DND-41 (cell line): ENCODE data around the gene MARK2.

Source experiments
- ATAC-seq: fragments of 200-7000 bp; cut with Tn5 transposase; 3 replicates; pipeline ENCODE4 v1.9.1; 2021; ENCODE audit warnings: low read depth; ENCODE audit not compliant: insufficient read depth
- DNase-seq: peaks from one replicate; pipeline ENCODE4 v3.0.0-alpha.2; 2020
- H2AFZ ChIP-seq: 2 replicates; pipeline ENCODE4 v1.6.0; 2012; ENCODE audit warnings: low read depth, low read length
- H3K27ac ChIP-seq: 2 replicates; pipeline ENCODE4 v1.5.1; 2012; ENCODE audit warnings: low read length, inconsistent platforms
- H3K27me3 ChIP-seq: fragments of 200-600 bp; sonication (generic); 2 replicates; pipeline ENCODE4 v1.6.0; 2012; ENCODE audit warnings: low read length, mild to moderate bottlenecking, inconsistent platforms; ENCODE audit not compliant: insufficient read depth, poor library complexity
- H3K36me3 ChIP-seq: 2 replicates; pipeline ENCODE4 v1.5.1; 2012; ENCODE audit warnings: low read length, inconsistent platforms; ENCODE audit not compliant: insufficient read depth
- H3K4me1 ChIP-seq: 2 replicates; pipeline ENCODE4 v1.5.1; 2012; ENCODE audit warnings: mild to moderate bottlenecking, low read length; ENCODE audit not compliant: insufficient read depth
- H3K4me2 ChIP-seq: 2 replicates; pipeline ENCODE4 v1.6.0; 2012; ENCODE audit warnings: mild to moderate bottlenecking, moderate library complexity, low read length, inconsistent platforms; ENCODE audit not compliant: insufficient read depth
- H3K4me3 ChIP-seq, 2 experiments: fragments of 200-600 bp in 1 of 2; shearing (Covaris generic) in 1 of 2; 2 replicates each; pipeline ENCODE4 v1.5.1; 2012 to 2016; ENCODE audit warnings: inconsistent platforms in 2 of 2, low read length in 2 of 2, mild to moderate bottlenecking in 2 of 2, low read depth in 1 of 2, moderate library complexity in 1 of 2
- H3K79me2 ChIP-seq: 2 replicates; pipeline ENCODE4 v1.6.0; 2012; ENCODE audit warnings: low read length, inconsistent platforms; ENCODE audit not compliant: insufficient read depth
- H3K9ac ChIP-seq: 2 replicates; pipeline ENCODE4 v1.6.0; 2012; ENCODE audit warnings: low read depth, mild to moderate bottlenecking, inconsistent platforms, low read length, moderate library complexity
- H3K9me3 ChIP-seq: 2 replicates; pipeline ENCODE4 v1.5.1; 2012; ENCODE audit warnings: low read length, moderate library complexity, mild to moderate bottlenecking, inconsistent platforms; ENCODE audit not compliant: insufficient read depth, severe bottlenecking
- H4K20me1 ChIP-seq: 2 replicates; pipeline ENCODE4 v1.6.0; 2012; ENCODE audit warnings: low read length; ENCODE audit not compliant: insufficient read depth
- EZH2 ChIP-seq: IDR thresholded peaks from 3 replicates; pipeline ENCODE4 v1.6.1; 2012; ENCODE audit warnings: borderline replicate concordance, low read depth, mild to moderate bottlenecking, moderate library complexity, low read length, inconsistent platforms; ENCODE audit not compliant: severe bottlenecking
- TF ChIP-seq, protein P1 (sequence below): IDR thresholded peaks from 2 replicates; pipeline ENCODE4 v1.5.1; 2012; ENCODE audit warnings: borderline replicate concordance, low read length, moderate library complexity, mild to moderate bottlenecking; ENCODE audit not compliant: poor library complexity, severe bottlenecking; ENCODE audit errors: extremely low read depth

MARK2 gene

DNA sequence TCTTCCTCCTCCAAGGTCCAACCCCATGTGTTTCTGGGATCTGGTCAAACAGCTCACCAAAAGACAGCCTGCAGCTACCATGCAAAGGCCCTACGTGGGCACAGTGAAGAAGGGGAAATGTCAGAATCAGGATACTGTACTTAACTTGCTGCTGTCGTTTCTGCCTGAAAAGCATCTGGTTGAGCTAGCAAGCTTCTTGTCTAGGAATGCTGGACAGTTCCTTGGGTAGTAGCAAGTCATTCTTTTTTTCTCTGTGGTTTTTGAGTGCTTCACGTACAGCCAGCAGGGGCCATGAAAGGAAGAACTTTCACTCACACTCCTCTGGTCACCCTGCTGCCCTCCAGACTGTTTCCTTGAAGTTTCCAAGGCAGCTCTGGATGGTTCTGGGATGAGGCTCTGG, 53.3 kb downstream of the MARK2 start:
- peaks cover 71% of the 10 kb centered on the region for H4K20me1 ChIP-seq
- no peaks in the 10 kb centered on the region for H3K9me3 ChIP-seq

DNA sequence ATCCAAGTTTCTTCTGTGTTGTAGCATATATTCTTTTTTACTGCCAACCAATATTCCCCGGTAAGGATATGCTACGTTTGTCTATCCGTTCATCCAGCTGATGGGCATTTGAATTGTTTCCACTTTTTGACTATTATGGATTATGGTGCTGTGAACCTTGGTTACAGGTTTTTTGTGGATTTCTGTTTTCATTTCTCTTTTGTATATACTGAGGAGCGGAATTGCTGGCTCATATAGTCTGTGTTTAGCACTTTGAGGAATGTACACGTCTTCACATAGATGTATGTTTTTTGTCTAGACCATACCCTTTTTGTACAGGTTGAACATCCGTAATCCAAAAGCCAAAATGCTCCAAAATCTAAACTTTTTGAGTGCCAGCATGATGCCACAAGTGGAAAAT, 54.4 kb downstream of the MARK2 start:
- no peaks in the 10 kb centered on the region for H3K27me3 ChIP-seq
- H3K4me3 ChIP-seq = no peak overlapping the region
- DNase-seq (no peak), ATAC-seq (no peak)
- peaks cover 64% of the 10 kb centered on the region for H3K79me2 ChIP-seq
- H3K4me1 ChIP-seq = peaks cover 11% of the 10 kb centered on the region
- H3K4me2 ChIP-seq = no peak overlapping the region
- peaks cover 65% of the 10 kb centered on the region for H3K36me3 ChIP-seq
- H2AFZ ChIP-seq = no peak overlapping the region
- no peaks in the 10 kb centered on the region for H3K9me3 ChIP-seq
- H4K20me1 ChIP-seq = peaks cover 61% of the 10 kb centered on the region
- no peak overlapping the region for H3K9ac ChIP-seq
- H3K27ac ChIP-seq = no peak overlapping the region
- no peak for TF ChIP-seq EZH2
- TF ChIP-seq, protein P1, sequence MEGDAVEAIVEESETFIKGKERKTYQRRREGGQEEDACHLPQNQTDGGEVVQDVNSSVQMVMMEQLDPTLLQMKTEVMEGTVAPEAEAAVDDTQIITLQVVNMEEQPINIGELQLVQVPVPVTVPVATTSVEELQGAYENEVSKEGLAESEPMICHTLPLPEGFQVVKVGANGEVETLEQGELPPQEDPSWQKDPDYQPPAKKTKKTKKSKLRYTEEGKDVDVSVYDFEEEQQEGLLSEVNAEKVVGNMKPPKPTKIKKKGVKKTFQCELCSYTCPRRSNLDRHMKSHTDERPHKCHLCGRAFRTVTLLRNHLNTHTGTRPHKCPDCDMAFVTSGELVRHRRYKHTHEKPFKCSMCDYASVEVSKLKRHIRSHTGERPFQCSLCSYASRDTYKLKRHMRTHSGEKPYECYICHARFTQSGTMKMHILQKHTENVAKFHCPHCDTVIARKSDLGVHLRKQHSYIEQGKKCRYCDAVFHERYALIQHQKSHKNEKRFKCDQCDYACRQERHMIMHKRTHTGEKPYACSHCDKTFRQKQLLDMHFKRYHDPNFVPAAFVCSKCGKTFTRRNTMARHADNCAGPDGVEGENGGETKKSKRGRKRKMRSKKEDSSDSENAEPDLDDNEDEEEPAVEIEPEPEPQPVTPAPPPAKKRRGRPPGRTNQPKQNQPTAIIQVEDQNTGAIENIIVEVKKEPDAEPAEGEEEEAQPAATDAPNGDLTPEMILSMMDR = no peak

More for the DNA sequence above, 53.3 kb downstream of the MARK2 start:
- TF ChIP-seq EZH2 = no peak
- TF ChIP-seq, protein P1 = no peak
- Histone ChIP-seq H3K9ac (no peak overlapping the region), H2AFZ (no peak overlapping the region), H3K36me3 (peaks cover 54% of the 10 kb centered on the region), H3K4me3 (no peak overlapping the region), H3K79me2 (peaks cover 73% of the 10 kb centered on the region), H3K27me3 (no peaks in the 10 kb centered on the region), H3K27ac (no peak overlapping the region), H3K4me2 (no peak overlapping the region), H3K4me1 (peaks cover 22% of the 10 kb centered on the region)
- no peak for DNase-seq
- no peak for ATAC-seq

DNA sequence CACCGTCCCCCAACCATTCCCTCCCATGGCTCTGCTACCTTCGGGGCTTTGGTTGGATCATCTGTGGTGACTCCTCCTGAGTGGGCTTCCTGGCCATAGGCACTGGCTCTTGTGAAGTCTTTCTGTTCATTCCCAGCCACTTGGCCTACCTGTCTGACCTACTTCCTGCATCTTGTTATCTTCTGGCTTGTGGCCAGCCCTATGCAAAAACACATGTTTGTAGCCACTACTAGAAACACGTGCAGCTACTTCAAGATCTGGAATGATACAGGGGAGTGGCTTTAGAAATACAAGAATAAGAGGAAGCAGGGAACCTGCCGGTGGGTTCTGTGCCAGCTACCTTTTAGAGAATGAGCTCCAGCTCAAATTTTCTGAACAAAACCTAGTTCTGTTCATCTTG, 57.2 kb downstream of the MARK2 start:
- Histone ChIP-seq H3K27me3 (no peaks in the 10 kb centered on the region), H3K9me3 (no peaks in the 10 kb centered on the region), H3K27ac (no peak overlapping the region), H3K36me3 (peaks cover 74% of the 10 kb centered on the region), H3K4me3 (no peak overlapping the region), H3K79me2 (peaks cover 37% of the 10 kb centered on the region), H4K20me1 (peaks cover 42% of the 10 kb centered on the region), H3K4me2 (no peak overlapping the region), H3K9ac (no peak overlapping the region), H2AFZ (no peak overlapping the region), H3K4me1 (no peaks in the 10 kb centered on the region)
- TF ChIP-seq, protein P1 = no peak
- TF ChIP-seq EZH2 = no peak
- no peak for ATAC-seq
- no peak for DNase-seq
